Measurements from ENCODE around the gene RCAN1. TPM values are rescaled to one million over a fixed set of nuclear protein-coding genes. Genes with fewer than 3 reads are reported as not detected.

The RCAN1 gene
- polyA plus RNA-seq, 2 of the 4 experiments (the other 2 are of a cell fraction) = 10.2 to 11.9 TPM

DNA sequence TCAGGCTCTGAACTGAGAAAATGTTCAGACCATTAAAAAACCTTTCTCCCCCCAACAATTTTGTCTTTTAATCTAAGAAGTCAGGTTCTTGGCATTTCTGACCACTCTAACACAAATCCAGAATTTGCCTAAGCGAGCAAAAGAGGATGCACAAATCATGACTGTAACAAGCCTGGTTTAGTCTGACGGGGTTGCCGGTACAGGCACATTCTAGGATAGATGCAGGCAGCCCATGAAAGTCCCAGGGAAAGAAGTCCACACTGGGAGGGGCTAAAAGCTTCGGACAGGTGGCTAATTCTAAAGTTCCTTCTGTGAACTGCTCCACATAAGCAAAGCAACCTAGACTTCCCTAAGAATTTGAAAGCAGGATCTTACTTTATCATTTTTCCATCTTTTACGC is 54.9 kb downstream of the RCAN1 start:
- Histone ChIP-seq H3K4me3 (no peak overlapping the region), H3K27ac (no peak overlapping the region), H3K4me2 (no peak overlapping the region), H3K9me3 (no peaks in the 10 kb centered on the region), H3K4me1 (no peaks in the 10 kb centered on the region)
- ATAC-seq = no peak
- CTCF ChIA-PET = no interaction called here
- TF ChIP-seq NFE2L2 (conservative IDR thresholded peaks at IDR 0.05; ENCODE audit: low read length) (no peak), MAZ (IDR thresholded peaks at IDR 0.05; ENCODE audit: borderline replicate concordance, low read depth, low read length) (no peak)
- TF ChIP-seq, protein P1, sequence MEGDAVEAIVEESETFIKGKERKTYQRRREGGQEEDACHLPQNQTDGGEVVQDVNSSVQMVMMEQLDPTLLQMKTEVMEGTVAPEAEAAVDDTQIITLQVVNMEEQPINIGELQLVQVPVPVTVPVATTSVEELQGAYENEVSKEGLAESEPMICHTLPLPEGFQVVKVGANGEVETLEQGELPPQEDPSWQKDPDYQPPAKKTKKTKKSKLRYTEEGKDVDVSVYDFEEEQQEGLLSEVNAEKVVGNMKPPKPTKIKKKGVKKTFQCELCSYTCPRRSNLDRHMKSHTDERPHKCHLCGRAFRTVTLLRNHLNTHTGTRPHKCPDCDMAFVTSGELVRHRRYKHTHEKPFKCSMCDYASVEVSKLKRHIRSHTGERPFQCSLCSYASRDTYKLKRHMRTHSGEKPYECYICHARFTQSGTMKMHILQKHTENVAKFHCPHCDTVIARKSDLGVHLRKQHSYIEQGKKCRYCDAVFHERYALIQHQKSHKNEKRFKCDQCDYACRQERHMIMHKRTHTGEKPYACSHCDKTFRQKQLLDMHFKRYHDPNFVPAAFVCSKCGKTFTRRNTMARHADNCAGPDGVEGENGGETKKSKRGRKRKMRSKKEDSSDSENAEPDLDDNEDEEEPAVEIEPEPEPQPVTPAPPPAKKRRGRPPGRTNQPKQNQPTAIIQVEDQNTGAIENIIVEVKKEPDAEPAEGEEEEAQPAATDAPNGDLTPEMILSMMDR (IDR thresholded peaks at IDR 0.05) = no peak
- TF ChIP-seq, protein P2, sequence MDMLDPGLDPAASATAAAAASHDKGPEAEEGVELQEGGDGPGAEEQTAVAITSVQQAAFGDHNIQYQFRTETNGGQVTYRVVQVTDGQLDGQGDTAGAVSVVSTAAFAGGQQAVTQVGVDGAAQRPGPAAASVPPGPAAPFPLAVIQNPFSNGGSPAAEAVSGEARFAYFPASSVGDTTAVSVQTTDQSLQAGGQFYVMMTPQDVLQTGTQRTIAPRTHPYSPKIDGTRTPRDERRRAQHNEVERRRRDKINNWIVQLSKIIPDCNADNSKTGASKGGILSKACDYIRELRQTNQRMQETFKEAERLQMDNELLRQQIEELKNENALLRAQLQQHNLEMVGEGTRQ (IDR thresholded peaks at IDR 0.05) = no peak
- no peak for DNase-seq (ENCODE audit: low read depth in 1 of 2, low spot score in 1 of 2)
- POLR2A ChIA-PET = no interaction called here
- FAIRE-seq = no peak
- 82% methylated on average over 5 of the region's 5 CpGs for WGBS (ENCODE audit: missing lambda C conversion rate)

DNA sequence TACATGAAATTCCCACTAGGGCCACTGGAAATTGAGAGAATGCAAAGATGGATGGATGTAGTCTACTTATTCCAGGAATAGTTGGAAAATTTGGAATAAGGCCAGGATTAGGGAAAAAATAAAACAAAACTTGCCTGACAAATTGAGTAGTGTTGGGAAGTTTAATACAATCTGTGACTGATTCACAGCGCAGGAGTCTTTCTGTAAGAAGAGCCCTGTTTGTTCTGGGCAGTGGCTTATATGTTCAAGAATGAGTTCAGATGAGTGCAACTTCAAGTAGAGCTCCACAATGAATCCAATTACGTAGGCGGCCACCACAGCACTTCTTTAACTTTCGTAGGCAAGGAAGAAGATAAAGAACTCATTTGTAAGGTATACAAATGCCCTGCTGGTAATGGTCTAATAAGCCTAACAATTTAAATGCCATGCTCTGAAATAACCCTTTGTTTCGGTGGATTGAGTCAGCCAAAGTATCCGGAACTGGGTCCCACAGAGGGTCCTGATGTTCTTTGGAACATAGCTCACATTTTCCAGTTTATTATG is 55.8 kb downstream of the RCAN1 start:
- no peak for FAIRE-seq
- H3K4me3 ChIP-seq = no peak overlapping the region
- no peaks in the 10 kb centered on the region for H3K9me3 ChIP-seq
- 82% methylated on average over 6 of the region's 6 CpGs for WGBS (ENCODE audit: missing lambda C conversion rate)
- no peak for DNase-seq (ENCODE audit: low read depth in 1 of 2, low spot score in 1 of 2)
- H3K27ac ChIP-seq = no peak overlapping the region
- CTCF ChIA-PET = interaction anchor here (1.7 kb wide), 1 partner anchor 23 kb away, joined by 5 read pairs; no protein-coding TSS in a partner anchor
- no peak for ATAC-seq
- POLR2A ChIA-PET = no interaction called here
- H3K4me1 ChIP-seq = no peaks in the 10 kb centered on the region
- no peak overlapping the region for H3K4me2 ChIP-seq
- TF ChIP-seq EP300 (IDR thresholded peaks at IDR 0.05) (no peak), CBX8 (IDR thresholded peaks at IDR 0.05) (no peak), ZNF302 (CRISPR knock-in tag; IDR thresholded peaks at IDR 0.05) (no peak), POLR2AphosphoS2 (conservative IDR thresholded peaks at IDR 0.05; ENCODE audit: low read length) (no peak), TFCP2L1 (CRISPR knock-in tag; IDR thresholded peaks at IDR 0.05) (no peak), TP53 (CRISPR knock-in tag; IDR thresholded peaks at IDR 0.05) (no peak), RAD21 (conservative IDR thresholded peaks at IDR 0.05 in 1 of 2, IDR thresholded peaks at IDR 0.05 in 1 of 2) (no peak)
- TF ChIP-seq, protein P3, sequence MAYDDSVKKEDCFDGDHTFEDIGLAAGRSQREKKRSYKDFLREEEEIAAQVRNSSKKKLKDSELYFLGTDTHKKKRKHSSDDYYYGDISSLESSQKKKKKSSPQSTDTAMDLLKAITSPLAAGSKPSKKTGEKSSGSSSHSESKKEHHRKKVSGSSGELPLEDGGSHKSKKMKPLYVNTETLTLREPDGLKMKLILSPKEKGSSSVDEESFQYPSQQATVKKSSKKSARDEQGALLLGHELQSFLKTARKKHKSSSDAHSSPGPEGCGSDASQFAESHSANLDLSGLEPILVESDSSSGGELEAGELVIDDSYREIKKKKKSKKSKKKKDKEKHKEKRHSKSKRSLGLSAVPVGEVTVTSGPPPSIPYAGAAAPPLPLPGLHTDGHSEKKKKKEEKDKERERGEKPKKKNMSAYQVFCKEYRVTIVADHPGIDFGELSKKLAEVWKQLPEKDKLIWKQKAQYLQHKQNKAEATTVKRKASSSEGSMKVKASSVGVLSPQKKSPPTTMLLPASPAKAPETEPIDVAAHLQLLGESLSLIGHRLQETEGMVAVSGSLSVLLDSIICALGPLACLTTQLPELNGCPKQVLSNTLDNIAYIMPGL (CRISPR knock-in tag; IDR thresholded peaks at IDR 0.05; ENCODE audit: borderline replicate concordance) = no peak
- TF ChIP-seq, protein P4, sequence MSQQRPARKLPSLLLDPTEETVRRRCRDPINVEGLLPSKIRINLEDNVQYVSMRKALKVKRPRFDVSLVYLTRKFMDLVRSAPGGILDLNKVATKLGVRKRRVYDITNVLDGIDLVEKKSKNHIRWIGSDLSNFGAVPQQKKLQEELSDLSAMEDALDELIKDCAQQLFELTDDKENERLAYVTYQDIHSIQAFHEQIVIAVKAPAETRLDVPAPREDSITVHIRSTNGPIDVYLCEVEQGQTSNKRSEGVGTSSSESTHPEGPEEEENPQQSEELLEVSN (IDR thresholded peaks at IDR 0.05; ENCODE audit: borderline replicate concordance, low read depth) = no peak
- TF ChIP-seq, protein P5, sequence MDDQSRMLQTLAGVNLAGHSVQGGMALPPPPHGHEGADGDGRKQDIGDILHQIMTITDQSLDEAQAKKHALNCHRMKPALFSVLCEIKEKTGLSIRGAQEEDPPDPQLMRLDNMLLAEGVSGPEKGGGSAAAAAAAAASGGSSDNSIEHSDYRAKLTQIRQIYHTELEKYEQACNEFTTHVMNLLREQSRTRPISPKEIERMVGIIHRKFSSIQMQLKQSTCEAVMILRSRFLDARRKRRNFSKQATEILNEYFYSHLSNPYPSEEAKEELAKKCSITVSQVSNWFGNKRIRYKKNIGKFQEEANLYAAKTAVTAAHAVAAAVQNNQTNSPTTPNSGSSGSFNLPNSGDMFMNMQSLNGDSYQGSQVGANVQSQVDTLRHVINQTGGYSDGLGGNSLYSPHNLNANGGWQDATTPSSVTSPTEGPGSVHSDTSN (IDR thresholded peaks at IDR 0.05) = no peak

DNA sequence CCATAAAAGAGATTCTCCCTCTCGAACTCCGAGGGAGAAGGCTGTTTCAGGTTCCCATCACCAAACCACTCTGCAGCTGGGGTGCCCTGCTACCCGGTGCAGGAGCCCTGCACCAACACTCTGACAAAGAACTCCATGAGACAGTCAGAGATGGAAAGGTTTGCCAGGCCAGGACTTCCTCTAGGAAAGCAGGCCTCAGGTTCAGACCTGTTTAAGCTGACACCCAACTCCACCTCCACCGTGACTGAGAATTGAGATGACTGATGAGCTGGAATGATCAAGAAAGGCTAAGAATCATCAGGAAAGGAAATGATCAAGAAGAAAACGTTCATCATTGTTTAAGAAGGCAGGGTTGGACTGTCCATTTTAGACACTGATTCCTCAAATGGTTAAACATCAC is 56.7 kb downstream of the RCAN1 start:
- Histone ChIP-seq H3K9me3 (no peaks in the 10 kb centered on the region), H3K4me1 (no peaks in the 10 kb centered on the region), H3K4me3 (no peak overlapping the region), H3K27ac (no peak overlapping the region), H3K4me2 (no peak overlapping the region)
- ChIA-PET POLR2A (no interaction called here), CTCF (interaction anchor here (1.7 kb wide), 1 partner anchor 24 kb away, joined by 5 read pairs; no protein-coding TSS in a partner anchor)
- WGBS (ENCODE audit: missing lambda C conversion rate) = 77% methylated on average over 5 of the region's 5 CpGs
- no peak for FAIRE-seq
- DNase-seq (ENCODE audit: low read depth in 1 of 2, low spot score in 1 of 2) = no peak
- ATAC-seq = no peak
- TF ChIP-seq NR3C1 (IDR thresholded peaks at IDR 0.05) (no peak), EHF (CRISPR knock-in tag; IDR thresholded peaks at IDR 0.05) (no peak), BHLHE40 (IDR thresholded peaks at IDR 0.05; ENCODE audit: low read depth, low read length) (no peak), ZNF302 (CRISPR knock-in tag; IDR thresholded peaks at IDR 0.05) (no peak), RFX5 (IDR thresholded peaks at IDR 0.05) (no peak)
- TF ChIP-seq, protein P6, sequence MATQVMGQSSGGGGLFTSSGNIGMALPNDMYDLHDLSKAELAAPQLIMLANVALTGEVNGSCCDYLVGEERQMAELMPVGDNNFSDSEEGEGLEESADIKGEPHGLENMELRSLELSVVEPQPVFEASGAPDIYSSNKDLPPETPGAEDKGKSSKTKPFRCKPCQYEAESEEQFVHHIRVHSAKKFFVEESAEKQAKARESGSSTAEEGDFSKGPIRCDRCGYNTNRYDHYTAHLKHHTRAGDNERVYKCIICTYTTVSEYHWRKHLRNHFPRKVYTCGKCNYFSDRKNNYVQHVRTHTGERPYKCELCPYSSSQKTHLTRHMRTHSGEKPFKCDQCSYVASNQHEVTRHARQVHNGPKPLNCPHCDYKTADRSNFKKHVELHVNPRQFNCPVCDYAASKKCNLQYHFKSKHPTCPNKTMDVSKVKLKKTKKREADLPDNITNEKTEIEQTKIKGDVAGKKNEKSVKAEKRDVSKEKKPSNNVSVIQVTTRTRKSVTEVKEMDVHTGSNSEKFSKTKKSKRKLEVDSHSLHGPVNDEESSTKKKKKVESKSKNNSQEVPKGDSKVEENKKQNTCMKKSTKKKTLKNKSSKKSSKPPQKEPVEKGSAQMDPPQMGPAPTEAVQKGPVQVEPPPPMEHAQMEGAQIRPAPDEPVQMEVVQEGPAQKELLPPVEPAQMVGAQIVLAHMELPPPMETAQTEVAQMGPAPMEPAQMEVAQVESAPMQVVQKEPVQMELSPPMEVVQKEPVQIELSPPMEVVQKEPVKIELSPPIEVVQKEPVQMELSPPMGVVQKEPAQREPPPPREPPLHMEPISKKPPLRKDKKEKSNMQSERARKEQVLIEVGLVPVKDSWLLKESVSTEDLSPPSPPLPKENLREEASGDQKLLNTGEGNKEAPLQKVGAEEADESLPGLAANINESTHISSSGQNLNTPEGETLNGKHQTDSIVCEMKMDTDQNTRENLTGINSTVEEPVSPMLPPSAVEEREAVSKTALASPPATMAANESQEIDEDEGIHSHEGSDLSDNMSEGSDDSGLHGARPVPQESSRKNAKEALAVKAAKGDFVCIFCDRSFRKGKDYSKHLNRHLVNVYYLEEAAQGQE (IDR thresholded peaks at IDR 0.05) = no peak
- TF ChIP-seq, protein P5 (IDR thresholded peaks at IDR 0.05) = no peak
- TF ChIP-seq, protein P7, sequence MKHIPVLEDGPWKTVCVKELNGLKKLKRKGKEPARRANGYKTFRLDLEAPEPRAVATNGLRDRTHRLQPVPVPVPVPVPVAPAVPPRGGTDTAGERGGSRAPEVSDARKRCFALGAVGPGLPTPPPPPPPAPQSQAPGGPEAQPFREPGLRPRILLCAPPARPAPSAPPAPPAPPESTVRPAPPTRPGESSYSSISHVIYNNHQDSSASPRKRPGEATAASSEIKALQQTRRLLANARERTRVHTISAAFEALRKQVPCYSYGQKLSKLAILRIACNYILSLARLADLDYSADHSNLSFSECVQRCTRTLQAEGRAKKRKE (CRISPR knock-in tag; IDR thresholded peaks at IDR 0.05; ENCODE audit: low read depth) = no peak
